ENCODE results near the gene PLLP. TPM values are rescaled to one million over a fixed set of nuclear protein-coding genes. Genes with fewer than 3 reads are reported as not detected.

The PLLP gene
- total and polyA plus RNA-seq, 2 experiments from 2014 or later, result 1.3 to 6.1 TPM

- no peak for ATAC-seq
- Mint-ChIP-seq H3K4me1 (peaks cover 26% of the 10 kb centered on the region), H3K4me3 (no peak overlapping the region)
These were observed 20.1 kb downstream of the PLLP start for GRCh38 chr16:57264381-57264780.

More at GRCh38 chr16:57264381-57264780, 20.1 kb downstream of the PLLP start:
- DNase-seq (ENCODE audit: low spot score), result no peak
- Histone ChIP-seq H3F3A (replicated peaks; ENCODE audit: low read depth) (no peaks in the 10 kb centered on the region), H3K79me2 (replicated peaks; ENCODE audit: insufficient read depth) (no peaks in the 10 kb centered on the region), H3K36me3 (ENCODE audit: insufficient read depth) (no peaks in the 10 kb centered on the region), H3K27ac (ENCODE audit: low read depth) (no peak overlapping the region), H3K9me2 (ENCODE audit: insufficient read depth) (no peaks in the 10 kb centered on the region), H4K20me1 (replicated peaks; ENCODE audit: insufficient read depth) (no peaks in the 10 kb centered on the region), H2AFZ (no peak overlapping the region), H3K4me1 (ENCODE audit: insufficient read depth) (peaks cover 13% of the 10 kb centered on the region), H3K4me3 (no peak overlapping the region), H3K4me2 (no peak overlapping the region), H3K27me3 (ENCODE audit: insufficient read depth) (no peaks in the 10 kb centered on the region)
- H3K9me3 Mint-ChIP-seq, result no peaks in the 10 kb centered on the region
- TF ChIP-seq POLR2AphosphoS5 (IDR thresholded peaks at IDR 0.05; ENCODE audit: low read depth), result no peak
- TF ChIP-seq ETS1 (IDR thresholded peaks at IDR 0.05), result no peak
- TF ChIP-seq EZH2phosphoT487 (IDR thresholded peaks at IDR 0.05; ENCODE audit: unreplicated experiment), result no peak
- no peak for TF ChIP-seq CREB1 (CRISPR knock-in tag; IDR thresholded peaks at IDR 0.05; ENCODE audit: low read depth)
- TF ChIP-seq REST (IDR thresholded peaks at IDR 0.05; ENCODE audit: unreplicated experiment), result no peak
- no peak for TF ChIP-seq ZNF462 (CRISPR knock-in tag; IDR thresholded peaks at IDR 0.05)
- H3K27ac Mint-ChIP-seq, result no peak overlapping the region
- H3K36me3 Mint-ChIP-seq (ENCODE audit: low read depth), result no peaks in the 10 kb centered on the region
- H3K27me3 Mint-ChIP-seq (ENCODE audit: insufficient read depth, low read depth, poor library complexity), result peaks cover 13% of the 10 kb centered on the region

All from GM23338 (cell line).